Endothelial cell of hepatic sinusoid (primary cell): ENCODE data around the gene LAMA4.

Experiments used
- in situ Hi-C: cut with HindIII; loops from 2 replicates; pipeline ENCODE4 v1.10.0; 2017; ENCODE audit warnings: low sequenced_read_pairs

Gene LAMA4

GRCh38 chr6:112279031-112279935 is 24.9 kb upstream of the LAMA4 start:
- in situ Hi-C loops, result no loop called here

GRCh38 chr6:112275365-112275764 is 21.0 kb upstream of the LAMA4 start:
- in situ Hi-C loops, result no loop called here

DNA sequence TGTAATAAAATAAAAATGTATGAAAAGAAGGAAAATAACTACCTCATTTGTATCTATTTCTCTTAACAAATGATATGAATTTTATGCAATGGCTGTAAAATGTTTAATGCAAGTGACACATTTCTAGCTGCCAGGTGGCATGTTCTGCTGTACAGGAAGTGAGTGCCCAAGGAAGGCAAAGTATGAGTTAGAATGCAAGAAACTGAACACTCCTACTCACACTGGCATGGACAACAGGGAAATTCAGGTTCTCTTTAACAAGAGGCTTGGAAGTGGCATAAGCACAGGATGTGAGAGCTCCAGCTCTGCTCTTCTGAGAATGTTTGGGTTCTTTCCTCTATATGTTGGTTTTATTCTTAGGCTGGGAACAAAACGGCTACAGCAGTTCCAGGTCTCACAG is 20.4 kb upstream of the LAMA4 start:
- in situ Hi-C loops, result no loop called here

- in situ Hi-C loops, result no loop called here
Observed at GRCh38 chr6:112272799-112273198, 18.4 kb upstream of the LAMA4 start.

GRCh38 chr6:112270756-112271155 is 16.4 kb upstream of the LAMA4 start:
- in situ Hi-C loops, result no loop called here

GRCh38 chr6:112269979-112270566 is 15.7 kb upstream of the LAMA4 start:
- in situ Hi-C loops, result no loop called here

DNA sequence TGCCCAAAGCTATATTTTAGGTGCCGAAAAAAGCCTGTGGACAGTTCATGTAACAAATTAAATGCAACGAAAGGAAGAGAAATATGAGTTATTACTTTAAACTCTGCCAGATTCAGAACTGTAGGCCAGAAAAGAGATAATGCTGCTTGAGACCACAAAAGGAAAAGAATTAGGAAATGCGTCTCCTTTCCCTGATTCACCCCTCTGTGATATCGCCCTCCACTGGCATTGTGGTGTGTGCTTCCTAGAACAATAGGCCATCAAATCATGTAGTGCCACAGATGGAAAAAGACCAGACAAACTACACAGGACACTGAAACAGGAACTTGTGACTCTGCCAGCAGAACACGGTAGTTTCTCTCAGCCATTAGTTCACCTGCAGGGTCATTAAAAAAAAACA is 14.7 kb upstream of the LAMA4 start:
- in situ Hi-C loops, result no loop called here

DNA sequence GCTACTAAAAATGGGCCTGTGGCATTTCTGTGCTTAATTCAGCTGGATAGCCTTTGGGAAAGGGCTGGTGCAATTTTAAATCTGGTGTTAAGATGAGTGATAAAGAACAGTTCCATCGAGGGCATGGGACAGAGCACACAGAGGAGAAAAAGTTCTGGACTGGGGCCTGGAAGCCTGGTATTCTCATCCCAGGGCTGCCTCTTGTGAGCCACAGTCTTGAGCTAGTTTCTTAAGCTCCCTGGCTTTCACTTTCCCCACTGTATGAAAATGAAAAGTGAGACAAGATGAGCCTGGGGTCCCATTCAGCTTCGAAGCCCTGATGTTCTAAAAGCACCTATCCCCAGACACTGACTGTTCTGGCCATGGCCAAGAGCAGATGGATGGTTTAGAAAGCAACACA is 14.3 kb upstream of the LAMA4 start:
- in situ Hi-C loops, result no loop called here

GRCh38 chr6:112268019-112268418 is 13.7 kb upstream of the LAMA4 start:
- in situ Hi-C loops, result no loop called here

DNA sequence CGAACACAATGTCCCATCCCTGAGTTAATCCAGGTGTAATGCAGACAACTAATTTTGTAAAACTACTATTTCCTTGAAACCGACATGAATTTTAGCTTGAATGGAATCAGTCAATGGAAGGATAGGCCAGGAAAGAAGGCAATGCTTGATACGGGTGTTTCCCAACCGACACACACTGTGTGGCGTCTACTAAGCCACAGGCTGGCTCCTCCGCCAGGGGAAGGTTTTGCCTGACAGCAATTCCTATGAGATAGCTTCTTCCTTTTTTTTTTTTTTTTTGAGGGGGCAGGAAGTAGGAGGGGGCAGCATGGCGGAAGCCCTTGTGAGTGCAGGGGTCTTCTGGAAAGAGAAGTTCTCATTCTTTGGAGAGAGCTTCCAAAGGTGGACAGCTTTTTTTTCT is 12.0 kb upstream of the LAMA4 start:
- in situ Hi-C loops, result no loop called here

GRCh38 chr6:112259337-112259675 is 4.9 kb upstream of the LAMA4 start:
- in situ Hi-C loops, result no loop called here

DNA sequence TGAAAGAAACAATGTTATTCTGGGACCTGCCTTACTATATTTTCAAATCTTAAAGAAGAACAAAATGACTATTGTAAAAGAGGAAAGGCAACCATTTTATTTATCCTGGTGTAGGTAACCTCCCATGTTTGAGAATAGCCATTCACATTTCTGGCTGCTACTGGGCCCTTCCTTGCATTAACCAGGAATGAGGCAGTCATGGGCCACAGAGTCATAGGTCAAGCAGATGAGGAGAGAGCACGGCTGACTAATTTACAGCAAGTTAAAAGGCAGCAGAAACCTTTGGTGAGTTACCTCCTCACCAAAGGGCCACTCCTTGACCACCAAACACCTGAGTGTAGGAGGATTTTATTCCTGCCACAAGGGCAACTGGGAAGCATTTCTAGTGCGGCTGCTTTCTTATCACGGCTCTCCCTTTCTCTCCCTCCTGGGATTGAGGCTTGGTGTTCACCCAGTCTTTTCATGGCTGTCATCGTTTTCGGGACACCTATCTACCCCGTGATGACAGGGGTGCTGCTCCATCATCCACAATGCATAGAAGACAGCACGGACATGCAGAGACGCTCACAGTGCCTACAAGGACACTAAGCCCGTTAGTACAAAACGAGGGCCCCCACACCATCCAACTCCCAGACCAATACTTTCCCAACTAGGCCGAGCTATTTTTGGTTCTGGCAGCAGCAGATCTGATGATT is 4.4 kb upstream of the LAMA4 start:
- in situ Hi-C loops, result no loop called here

- in situ Hi-C loops, result no loop called here
Observed at GRCh38 chr6:112257178-112257855, 3.0 kb upstream of the LAMA4 start.

GRCh38 chr6:112254921-112255320 is 554 bp upstream of the LAMA4 start:
- in situ Hi-C loops, result no loop called here

GRCh38 chr6:112253498-112253840 is 898 bp downstream of the LAMA4 start:
- in situ Hi-C loops, result no loop called here

- in situ Hi-C loops, result no loop called here
Observed at GRCh38 chr6:112252571-112253497, 1.5 kb downstream of the LAMA4 start.

DNA sequence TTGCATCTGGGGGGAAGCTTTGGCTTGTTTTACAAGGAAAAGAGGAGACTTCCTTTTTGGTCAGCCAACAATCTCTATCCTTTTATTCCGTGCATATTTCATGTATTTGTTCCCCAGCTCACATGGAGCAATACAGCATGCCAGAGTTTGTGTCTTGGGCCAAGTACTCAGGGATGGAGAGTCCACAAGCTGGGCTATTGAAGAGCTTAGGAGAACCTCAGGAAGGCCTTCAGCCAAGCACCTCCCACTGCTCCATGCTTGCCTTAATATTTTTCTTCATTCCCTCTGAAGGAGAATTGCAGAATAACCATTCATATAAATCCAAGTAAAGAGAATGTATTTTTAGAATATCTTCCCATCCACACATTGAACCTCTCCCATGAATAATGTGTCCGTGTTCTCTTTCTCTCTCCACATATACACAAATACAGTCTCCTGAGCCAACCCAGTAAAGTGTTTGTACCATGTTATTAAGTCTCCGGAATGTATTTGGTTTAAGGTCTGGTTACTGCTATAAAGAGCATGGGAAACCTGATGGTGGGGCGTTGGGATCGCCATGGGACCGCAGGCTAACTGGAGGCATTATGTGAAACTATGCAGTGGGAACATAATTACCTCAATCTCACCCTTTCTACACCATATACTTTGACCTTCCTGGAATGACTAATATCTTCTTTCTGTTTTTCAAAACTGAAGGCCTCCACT is 3.0 kb downstream of the LAMA4 start:
- in situ Hi-C loops, result no loop called here

GRCh38 chr6:112249489-112249888 is 4.9 kb downstream of the LAMA4 start:
- in situ Hi-C loops, result no loop called here

DNA sequence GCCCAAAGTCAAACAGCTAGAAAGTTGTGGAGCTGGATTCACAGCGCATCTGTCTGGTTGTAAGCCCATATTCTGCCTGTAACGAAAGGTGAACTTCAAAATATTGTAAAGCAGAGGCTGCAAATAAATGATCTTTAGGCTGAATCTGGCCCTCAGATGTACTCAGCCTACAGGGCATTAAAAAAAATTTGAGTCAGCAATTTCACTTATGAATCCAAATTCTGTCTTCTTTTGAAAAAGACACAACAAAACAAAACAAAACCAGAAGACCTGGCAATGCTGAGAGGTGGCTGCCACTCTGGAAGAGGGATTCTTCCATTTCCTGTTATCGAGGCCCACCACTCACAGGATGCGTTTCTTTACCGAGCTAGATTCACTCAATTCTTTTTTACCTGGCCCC is 7.1 kb downstream of the LAMA4 start:
- in situ Hi-C loops, result no loop called here
